Myocyte (in vitro differentiated cells): ENCODE data around the gene SKOR1. TPM values are rescaled to one million over a fixed set of nuclear protein-coding genes. Genes with fewer than 3 reads are reported as not detected.

Experiments used
- DNase-seq: peaks from one replicate; pipeline ENCODE4 v3.0.0-alpha.2; 2012; ENCODE audit warnings: low read depth
- polyA plus RNA-seq: library from polyadenylated mRNA; unstranded; fragments of >200 nt; gene quantifications from one replicate; pipeline ENCODE4 v1.2.1, GENCODE V29; 2012; ENCODE audit warnings: missing spikeins
- total RNA-seq: library from RNA; depleted of rRNA; stranded (reverse); fragments of >200 nt; gene quantifications from 2 replicates; pipeline ENCODE4 v1.2.3, GENCODE V29; 2014

SKOR1 gene
- 0.05 and 0.08 TPM in 2 replicates for total RNA-seq
- polyA plus RNA-seq = 0.18 TPM

DNA sequence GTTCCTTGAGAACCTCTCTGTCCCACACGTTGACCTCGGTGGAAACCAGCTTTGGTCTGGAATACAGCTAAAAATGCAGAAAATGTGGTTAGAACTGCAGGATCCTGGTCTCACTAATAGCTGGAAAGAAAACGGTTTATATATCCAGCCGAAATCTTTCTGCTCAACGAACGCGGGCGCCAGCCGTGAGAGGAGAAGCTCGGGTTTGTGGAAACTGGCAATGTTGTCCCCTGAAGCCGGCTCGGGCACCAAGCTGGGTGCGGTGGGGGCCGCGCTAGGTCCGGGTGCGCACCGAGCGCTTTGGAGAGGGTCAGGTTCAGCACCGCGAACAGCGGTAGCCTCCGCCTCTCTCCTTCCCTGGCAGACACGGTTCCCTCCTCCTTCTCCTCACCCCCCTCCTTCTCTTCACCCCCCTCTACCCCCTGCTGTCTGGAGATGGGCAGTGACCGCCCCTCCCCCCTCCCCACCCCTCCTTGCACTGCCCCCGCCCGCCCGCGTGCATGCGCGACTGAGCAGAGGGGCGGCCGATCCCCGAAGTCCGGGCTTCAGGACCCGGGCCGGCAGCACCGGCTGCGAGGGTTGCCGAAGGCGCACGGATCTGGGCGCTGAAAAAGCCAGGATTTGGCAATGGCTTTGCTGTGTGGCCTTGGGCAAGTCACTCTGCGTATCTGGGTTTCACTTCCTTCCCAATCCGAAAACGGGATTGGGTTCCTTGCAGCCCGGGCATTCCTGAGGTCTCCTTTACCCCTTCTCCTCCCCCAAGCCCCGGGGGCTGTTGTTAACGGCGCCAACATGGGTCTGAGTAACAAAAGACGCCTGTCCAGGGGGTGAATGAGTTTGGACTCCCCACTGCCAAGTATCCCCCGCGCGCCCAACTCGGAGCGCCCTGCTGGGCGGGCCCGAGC lies at the start of gene SKOR1:
SKOR1 (plus strand) TSS at position 534 of the 905 bp plus-strand sequence; CDS start at position 628, 94 bp downstream.
- peak; percentile 53 for DNase-seq

- DNase-seq = no peak
Observed at GRCh38 chr15:67775998-67776397, 49.3 kb upstream of the SKOR1 start.

GRCh38 chr15:67776600-67776999 lies 48.7 kb upstream of the SKOR1 start:
- no peak for DNase-seq

- no peak for DNase-seq
Observed at GRCh38 chr15:67777071-67777470, 48.2 kb upstream of the SKOR1 start.

DNA sequence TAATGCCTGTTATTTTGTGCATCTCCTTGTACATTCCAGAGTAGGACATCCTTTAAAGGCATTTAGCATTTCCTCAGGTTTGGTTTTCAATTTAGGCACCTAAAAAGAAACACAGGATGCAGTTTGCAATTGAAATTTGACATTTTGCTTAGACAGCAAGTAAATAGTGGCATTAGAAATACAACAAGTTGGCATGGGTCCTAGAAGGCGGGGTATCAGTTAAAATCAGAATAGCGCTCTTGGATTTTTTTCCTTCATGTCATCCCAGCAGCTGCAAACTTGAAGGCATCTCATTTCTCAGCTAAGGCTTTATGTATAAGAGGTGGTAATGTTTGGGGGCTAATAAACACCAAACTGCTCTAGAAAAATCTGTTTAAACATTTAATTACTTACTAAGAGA lies 47.5 kb upstream of the SKOR1 start:
- DNase-seq = peak; percentile 73

DNA sequence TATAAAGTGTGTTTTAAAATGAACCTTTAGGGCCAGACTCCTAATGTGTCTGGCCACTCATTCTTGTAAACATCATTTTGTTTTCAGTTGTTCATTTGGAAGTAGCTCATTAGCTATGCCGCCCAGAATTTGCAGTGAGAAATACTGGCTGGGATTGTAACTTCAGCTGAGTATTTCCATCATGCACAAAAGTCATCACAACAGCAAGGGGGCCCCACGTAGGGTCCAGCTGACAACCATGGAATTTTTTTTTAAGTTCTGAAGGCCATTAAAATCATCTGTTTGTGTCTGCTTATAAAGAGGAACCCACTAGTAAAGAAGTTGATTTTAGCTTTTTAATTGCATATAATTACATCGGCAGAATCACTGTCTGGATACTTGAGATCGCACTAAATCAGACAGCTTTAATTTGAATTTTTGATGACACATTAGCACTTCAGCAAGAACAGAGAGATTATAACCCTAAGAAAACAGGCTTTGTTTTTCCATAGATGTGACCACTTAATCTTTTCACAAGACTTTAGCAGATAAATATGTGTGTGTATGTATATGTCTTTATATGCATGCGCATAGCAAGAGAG lies 46.3 kb upstream of the SKOR1 start:
- no peak for DNase-seq

GRCh38 chr15:67779549-67780111 lies 45.7 kb upstream of the SKOR1 start:
- DNase-seq = no peak

- no peak for DNase-seq
Observed at GRCh38 chr15:67781061-67781460, 44.2 kb upstream of the SKOR1 start.

- no peak for DNase-seq
Observed at GRCh38 chr15:67781907-67782690, 43.2 kb upstream of the SKOR1 start.

GRCh38 chr15:67782691-67782991 lies 42.7 kb upstream of the SKOR1 start:
- DNase-seq = no peak

GRCh38 chr15:67783303-67783702 lies 42.0 kb upstream of the SKOR1 start:
- DNase-seq = no peak

DNA sequence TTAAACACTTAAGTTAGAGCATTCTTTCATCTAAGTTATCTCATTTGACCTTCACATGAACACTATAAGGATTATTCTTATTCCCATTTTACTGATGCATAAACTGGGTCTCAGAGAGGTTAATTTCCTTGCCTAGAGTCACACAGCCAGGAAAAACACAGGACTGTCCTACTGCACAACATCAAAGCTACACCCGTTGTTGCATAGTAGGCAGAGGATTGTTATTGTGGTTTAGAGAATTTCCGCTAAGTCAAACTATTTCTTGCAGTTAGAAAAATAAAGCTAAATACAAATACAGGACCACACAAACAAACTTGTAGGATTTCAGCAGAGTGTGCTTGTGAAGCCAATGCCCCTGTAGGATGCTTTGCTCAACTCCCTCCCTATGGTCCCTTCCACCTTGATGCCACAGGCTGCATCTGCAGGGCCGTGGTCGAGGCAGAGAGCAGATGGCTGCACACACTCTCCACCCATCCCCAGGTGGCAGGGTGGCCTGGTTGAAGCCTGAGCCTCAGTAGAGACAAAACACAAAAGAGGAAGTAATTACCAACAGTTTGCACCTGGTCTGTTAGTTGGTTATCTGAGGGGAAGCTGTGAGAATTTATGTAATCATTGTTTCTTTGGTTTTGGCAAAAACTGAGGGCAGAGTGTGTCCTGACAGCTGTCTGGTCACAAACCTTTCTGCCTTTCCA lies 41.1 kb upstream of the SKOR1 start:
- no peak for DNase-seq

GRCh38 chr15:67784856-67785430 lies 40.4 kb upstream of the SKOR1 start:
- no peak for DNase-seq

DNA sequence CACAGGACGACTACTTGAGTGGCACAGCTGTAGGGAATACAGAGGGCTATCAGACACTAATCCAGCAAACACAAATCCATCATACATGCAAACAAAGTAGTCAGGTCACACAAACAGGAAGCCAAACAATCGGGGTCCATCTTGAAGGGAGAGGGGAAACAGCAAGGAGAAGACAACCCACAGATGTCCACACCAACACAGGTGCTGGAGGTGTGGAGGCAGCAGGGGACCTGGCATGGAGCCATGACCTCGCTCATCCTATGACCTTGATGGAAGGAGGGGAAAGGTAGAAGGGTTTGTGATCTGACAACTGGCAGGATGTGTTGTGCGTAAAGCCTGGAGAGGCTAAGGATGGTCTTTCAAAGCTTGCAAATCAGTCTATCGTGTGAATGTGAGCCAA lies 39.9 kb upstream of the SKOR1 start:
- DNase-seq = no peak

DNA sequence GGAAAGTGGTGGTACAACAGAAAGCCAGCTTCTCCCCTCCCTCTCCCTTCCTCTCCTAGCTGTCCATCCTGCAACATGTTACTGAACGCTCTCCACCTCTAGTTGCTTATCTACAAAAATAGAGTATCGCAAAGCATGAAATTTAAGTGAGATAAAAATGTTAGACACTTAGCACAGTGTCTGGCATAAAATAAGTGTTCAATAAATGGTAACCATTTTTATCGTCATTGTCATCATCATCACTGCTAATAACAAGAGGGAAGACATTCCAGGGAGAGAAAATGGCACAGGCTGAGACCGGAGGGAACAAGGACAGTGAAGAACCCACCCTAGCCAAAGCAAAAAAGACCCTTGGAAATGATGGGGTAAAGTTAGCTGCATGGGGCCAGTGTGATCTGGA lies 38.7 kb upstream of the SKOR1 start:
- no peak for DNase-seq

- DNase-seq = no peak
Observed at GRCh38 chr15:67788986-67789385, 36.3 kb upstream of the SKOR1 start.

GRCh38 chr15:67790610-67791319 lies 34.5 kb upstream of the SKOR1 start:
- DNase-seq = no peak

GRCh38 chr15:67792250-67792942 lies 32.9 kb upstream of the SKOR1 start:
- no peak for DNase-seq

GRCh38 chr15:67794832-67795574 lies 30.3 kb upstream of the SKOR1 start:
- DNase-seq = no peak
